Type B pancreatic cell (in vitro differentiated cells): ENCODE results near the gene CAMK1D. TPM values are rescaled to one million over a fixed set of nuclear protein-coding genes. Genes with fewer than 3 reads are reported as not detected.
"Not testable (repeated sequence)": the region's sequence is repeated elsewhere in the genome, so short reads cannot be mapped to it uniquely, and the experiment has no call there.

Experiments
- DNase-seq: peaks from one replicate; pipeline ENCODE4 v3.0.0; 2021; ENCODE audit warnings: mixed read lengths; ENCODE audit not compliant: unreplicated experiment; ENCODE audit errors: extremely low spot score
- H3K27ac Mint-ChIP-seq: 2 replicates; pipeline ENCODE4 v1.8.0; 2021; ENCODE audit warnings: mild to moderate bottlenecking, mixed read lengths
- H3K27me3 Mint-ChIP-seq: 2 replicates; pipeline ENCODE4 v1.8.0; 2021; ENCODE audit warnings: mixed read lengths
- H3K36me3 Mint-ChIP-seq: 2 replicates; pipeline ENCODE4 v1.8.0; 2021; ENCODE audit warnings: mixed read lengths
- H3K4me1 Mint-ChIP-seq: one replicate; pipeline ENCODE4 v1.8.0; 2021; ENCODE audit warnings: mixed read lengths; ENCODE audit not compliant: unreplicated experiment
- H3K4me3 Mint-ChIP-seq: 2 replicates; pipeline ENCODE4 v1.8.0; 2021; ENCODE audit warnings: mild to moderate bottlenecking, mixed read lengths
- H3K9me3 Mint-ChIP-seq: 2 replicates; pipeline ENCODE4 v1.8.0; 2021; ENCODE audit warnings: mixed read lengths
- CTCF ChIP-seq: fragments of 200-600 bp; sonication (generic); conservative IDR thresholded peaks from 2 replicates; pipeline ENCODE4 v1.5.0; 2021; ENCODE audit warnings: antibody characterized with exemption, mild to moderate bottlenecking
- total RNA-seq: library from RNA; stranded (reverse); gene quantifications from 2 replicates; pipeline ENCODE4 v1.2.1, GENCODE V29; 2021; ENCODE audit warnings: low replicate concordance

The CAMK1D gene
- total RNA-seq, 1 donor from 2014 or later: 12.2 TPM

DNA sequence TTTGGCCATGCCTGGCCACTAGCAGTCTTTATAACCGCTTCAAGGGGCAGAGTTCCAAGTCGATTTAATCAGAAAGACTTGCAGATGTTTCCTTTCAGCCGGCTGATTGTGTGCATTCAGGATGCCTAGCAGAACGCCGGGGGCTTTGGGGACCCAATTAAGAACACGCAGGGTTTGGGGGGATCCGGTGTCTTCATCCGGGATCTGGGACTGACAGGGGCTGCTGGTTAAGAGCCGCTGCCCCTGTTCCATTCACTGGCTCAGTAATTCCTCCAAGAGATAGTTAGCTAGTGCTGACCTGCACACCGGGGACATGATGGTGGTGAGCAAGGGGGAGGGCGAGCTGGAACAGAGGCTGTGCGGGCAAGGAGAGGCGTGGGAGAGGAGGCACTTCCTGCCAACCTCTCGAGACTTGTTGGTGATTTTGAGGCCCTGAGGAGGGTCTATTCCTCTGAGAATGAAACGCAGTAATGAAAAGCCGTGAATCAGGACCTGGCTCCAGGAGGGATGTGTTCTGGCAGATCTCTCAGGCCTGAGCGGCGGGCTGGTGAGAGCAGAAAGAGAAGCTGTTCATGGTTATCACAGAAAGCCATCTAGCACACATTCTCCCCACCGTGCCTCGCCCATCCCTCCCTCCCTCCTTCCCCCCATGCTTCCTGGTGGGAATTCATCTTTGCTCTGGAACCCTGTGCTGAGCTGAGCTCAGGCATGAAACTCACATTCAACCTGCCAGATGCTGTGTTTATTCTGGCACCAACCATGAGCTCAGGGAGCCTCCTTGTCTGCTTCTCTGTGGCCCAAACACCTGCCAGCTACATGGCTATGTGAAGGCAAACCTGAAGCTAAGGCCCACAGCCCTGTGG, 500.2 kb downstream of the CAMK1D start:
- TF ChIP-seq CTCF: no peak
- DNase-seq: no peak
- Mint-ChIP-seq H3K27me3 (no peaks in the 10 kb centered on the region), H3K9me3 (no peaks in the 10 kb centered on the region), H3K4me3 (no peak overlapping the region), H3K36me3 (no peaks in the 10 kb centered on the region), H3K4me1 (peaks cover 12% of the 10 kb centered on the region), H3K27ac (peak overlapping the region; percentile 59)

DNA sequence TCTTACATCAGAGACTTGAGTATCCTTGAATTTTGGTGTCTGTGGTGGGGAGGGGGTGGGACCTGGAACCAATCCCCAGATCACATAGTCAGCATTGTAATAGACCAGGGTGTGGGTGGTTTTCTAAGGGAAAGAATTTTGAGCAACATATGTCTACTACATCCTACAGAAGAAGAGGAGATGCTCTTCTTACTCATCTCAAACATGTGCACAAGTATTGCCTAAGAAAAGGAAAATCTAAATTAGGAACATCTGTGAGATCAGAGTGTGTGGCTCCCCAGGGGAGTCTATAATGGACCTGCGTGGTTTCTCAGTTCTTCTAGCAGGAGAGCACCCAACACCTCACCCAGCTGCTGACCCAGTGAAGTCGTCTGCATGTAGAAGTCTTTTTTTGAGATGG, 503.3 kb downstream of the CAMK1D start:
- DNase-seq: no peak
- Mint-ChIP-seq H3K27me3 (peaks cover 2% of the 10 kb centered on the region), H3K9me3 (no peaks in the 10 kb centered on the region), H3K27ac (no peak overlapping the region), H3K4me1 (peaks cover 4% of the 10 kb centered on the region), H3K36me3 (no peaks in the 10 kb centered on the region), H3K4me3 (no peak overlapping the region)
- TF ChIP-seq CTCF: no peak

DNA sequence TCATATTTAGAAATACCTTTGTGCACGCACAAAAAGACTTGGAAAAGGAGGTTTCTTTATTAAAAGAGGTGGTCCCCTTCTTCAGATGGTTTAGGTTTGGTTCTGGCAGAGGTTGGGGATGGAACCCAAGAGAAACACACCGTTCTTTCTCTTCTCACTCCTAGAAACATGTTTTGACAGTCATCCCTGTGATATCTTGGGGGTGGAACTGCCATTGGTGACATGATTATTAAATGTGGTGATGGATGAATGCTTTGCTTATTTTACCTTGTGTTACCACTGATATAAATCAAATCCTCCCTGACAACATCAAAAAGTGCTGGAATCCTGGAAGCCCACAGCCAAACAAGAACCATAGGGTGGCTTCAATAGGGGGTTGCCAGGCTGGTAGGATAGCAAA, 505.6 kb downstream of the CAMK1D start:
- Mint-ChIP-seq H3K36me3 (no peaks in the 10 kb centered on the region), H3K4me1 (no peaks in the 10 kb centered on the region), H3K9me3 (no peaks in the 10 kb centered on the region), H3K27ac (no peak overlapping the region), H3K27me3 (peaks cover 19% of the 10 kb centered on the region), H3K4me3 (no peak overlapping the region)
- no peak for DNase-seq
- no peak for TF ChIP-seq CTCF

- H3K36me3 Mint-ChIP-seq: no peaks in the 10 kb centered on the region
These were observed 513.1 kb downstream of the CAMK1D start for GRCh38 chr10:12862459-12862858.

GRCh38 chr10:12865515-12865914, 516.2 kb downstream of the CAMK1D start:
- not testable (repeated sequence) for H3K27ac Mint-ChIP-seq, H3K36me3 Mint-ChIP-seq, H3K9me3 Mint-ChIP-seq, H3K4me3 Mint-ChIP-seq, H3K4me1 Mint-ChIP-seq, DNase-seq, H3K27me3 Mint-ChIP-seq

More at GRCh38 chr10:12862459-12862858, 513.1 kb downstream of the CAMK1D start:
- no peak overlapping the region for H3K27ac Mint-ChIP-seq
- H3K9me3 Mint-ChIP-seq: no peaks in the 10 kb centered on the region
- TF ChIP-seq CTCF: no peak
- DNase-seq: no peak
- H3K27me3 Mint-ChIP-seq: peaks cover 25% of the 10 kb centered on the region
- H3K4me3 Mint-ChIP-seq: no peak overlapping the region
- no peaks in the 10 kb centered on the region for H3K4me1 Mint-ChIP-seq

- Mint-ChIP-seq H3K27me3 (peaks cover 13% of the 10 kb centered on the region), H3K4me3 (no peak overlapping the region), H3K4me1 (no peaks in the 10 kb centered on the region)
These were observed 518.9 kb downstream of the CAMK1D start for GRCh38 chr10:12868229-12868628.

More at GRCh38 chr10:12868229-12868628, 518.9 kb downstream of the CAMK1D start:
- H3K36me3 Mint-ChIP-seq: no peaks in the 10 kb centered on the region
- no peak for TF ChIP-seq CTCF
- no peak for DNase-seq
- H3K9me3 Mint-ChIP-seq: no peaks in the 10 kb centered on the region
- H3K27ac Mint-ChIP-seq: no peak overlapping the region
